ENCODE data around the gene SKAP2. TPM values are rescaled to one million over a fixed set of nuclear protein-coding genes. Genes with fewer than 3 reads are reported as not detected.

The SKAP2 gene
- polyA plus RNA-seq, 1 of the 3 experiments (the other 2 are of a cell fraction): 0.69 TPM

DNA sequence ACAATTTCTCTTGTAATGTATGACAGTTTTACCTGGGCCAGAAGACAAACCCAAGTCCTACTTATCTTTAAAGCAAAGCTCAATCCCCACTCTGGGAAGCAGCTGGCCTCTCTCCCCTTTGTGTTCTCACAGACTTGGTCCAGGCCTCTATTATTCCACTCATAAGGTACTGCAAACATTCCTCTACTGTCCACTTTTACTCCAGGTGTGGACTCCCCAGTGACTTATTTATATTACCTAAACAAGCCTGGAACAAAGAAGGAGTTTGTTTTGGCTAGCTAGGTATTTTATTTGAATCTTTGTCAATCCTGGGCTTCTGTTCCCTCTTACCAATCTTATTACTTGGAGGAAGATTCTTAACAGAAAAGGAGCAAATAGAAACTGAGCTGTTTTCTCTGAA lies 163.5 kb downstream of the SKAP2 start:
- Histone ChIP-seq H2AFZ (ENCODE audit: low read depth) (no peak overlapping the region), H3K9me2 (no peaks in the 10 kb centered on the region), H3K4me1 (ENCODE audit: control insufficient read depth in 1 of 2, insufficient read depth in 2 of 2, low read depth in 1 of 2, low read length in 1 of 2) (peaks cover 6 to 15% of the 10 kb centered on the region in 2 experiments; a peak in 2 of 4 replicates), H4K20me1 (ENCODE audit: insufficient read depth) (no peaks in the 10 kb centered on the region), H3F3A (replicated peaks; ENCODE audit: insufficient read depth) (no peaks in the 10 kb centered on the region), H3K79me2 (ENCODE audit: insufficient read depth) (no peaks in the 10 kb centered on the region), H3K9me3 (no peaks in the 10 kb centered on the region), H3K4me3 (ENCODE audit: low read depth in 2 of 2, low read length in 1 of 2) (no peak overlapping the region), H3K9ac (no peak overlapping the region), H3K27me3 (ENCODE audit: insufficient read depth) (peaks cover 4% of the 10 kb centered on the region; the same call in 1 of the 2 replicates), H3K27ac (ENCODE audit: low read depth in 2 of 2, low read length in 1 of 2) (no peak overlapping the region), H3K4me2 (no peak overlapping the region), H3K36me3 (replicated peaks in 1 of 2; ENCODE audit: control insufficient read depth in 1 of 2, insufficient read depth in 2 of 2, low read length in 1 of 2) (no peaks in the 10 kb centered on the region)
- no peak for DNase-seq
- POLR2A ChIA-PET: no interaction called here
- no peak for TF ChIP-seq USF2 (IDR thresholded peaks at IDR 0.05; ENCODE audit: borderline replicate concordance, low read depth, low read length)
- TF ChIP-seq, protein P1, sequence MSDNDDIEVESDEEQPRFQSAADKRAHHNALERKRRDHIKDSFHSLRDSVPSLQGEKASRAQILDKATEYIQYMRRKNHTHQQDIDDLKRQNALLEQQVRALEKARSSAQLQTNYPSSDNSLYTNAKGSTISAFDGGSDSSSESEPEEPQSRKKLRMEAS (IDR thresholded peaks at IDR 0.05; ENCODE audit: low read depth): no peak
- TF ChIP-seq SMC3 (IDR thresholded peaks at IDR 0.05; ENCODE audit: low read depth, low read length): no peak
- TF ChIP-seq IRF3 (IDR thresholded peaks at IDR 0.05; ENCODE audit: low read depth, low read length): no peak
- no peak for TF ChIP-seq EP300 (IDR thresholded peaks at IDR 0.05; ENCODE audit: borderline replicate concordance in 1 of 2, low read depth in 1 of 2, low read length in 1 of 2)
- TF ChIP-seq NRF1 (IDR thresholded peaks at IDR 0.05; ENCODE audit: low read depth, low read length): no peak
- TF ChIP-seq CHD2 (IDR thresholded peaks at IDR 0.05; ENCODE audit: low read length, partially characterized antibody): no peak
- no peak for TF ChIP-seq RAD21 (IDR thresholded peaks at IDR 0.05; ENCODE audit: low read length)
- TF ChIP-seq POLR2AphosphoS5 (IDR thresholded peaks at IDR 0.05; ENCODE audit: low read depth, low read length): no peak
- CTCF ChIA-PET: interaction anchor here (1.0 to 5.0 kb wide), 11 partner anchors 14 to 1397 kb away, joined by 3 to 38 read pairs (median 4); partner anchors contain the start of gene HOXA5

GRCh38 chr7:26700386-26700785 lies 164.0 kb downstream of the SKAP2 start:
- Histone ChIP-seq H3K79me2 (ENCODE audit: insufficient read depth) (no peaks in the 10 kb centered on the region), H3K27ac (ENCODE audit: low read depth in 2 of 2, low read length in 1 of 2) (no peak overlapping the region), H4K20me1 (ENCODE audit: insufficient read depth) (no peaks in the 10 kb centered on the region), H3K9me2 (no peaks in the 10 kb centered on the region), H3K4me3 (ENCODE audit: low read depth in 2 of 2, low read length in 1 of 2) (no peak overlapping the region), H3F3A (replicated peaks; ENCODE audit: insufficient read depth) (no peaks in the 10 kb centered on the region), H3K9ac (no peak overlapping the region), H3K36me3 (replicated peaks in 1 of 2; ENCODE audit: control insufficient read depth in 1 of 2, insufficient read depth in 2 of 2, low read length in 1 of 2) (no peaks in the 10 kb centered on the region), H3K27me3 (ENCODE audit: insufficient read depth) (peaks cover 4% of the 10 kb centered on the region; the same call in 1 of the 2 replicates), H3K9me3 (no peaks in the 10 kb centered on the region), H3K4me2 (no peak overlapping the region), H2AFZ (ENCODE audit: low read depth) (no peak overlapping the region), H3K4me1 (ENCODE audit: control insufficient read depth in 1 of 2, insufficient read depth in 2 of 2, low read depth in 1 of 2, low read length in 1 of 2) (peaks cover 5 to 10% of the 10 kb centered on the region in 2 experiments; a peak in 2 of 4 replicates)
- POLR2A ChIA-PET: no interaction called here
- no peak for DNase-seq
- 81% methylated on average over 5 of the region's 5 CpGs for WGBS (ENCODE audit: low lambda C conversion rate)
- CTCF ChIA-PET: interaction anchor here (1.0 to 5.0 kb wide), 10 partner anchors 14 to 1397 kb away, joined by 3 to 38 read pairs (median 4); partner anchors contain the start of gene HOXA5
- TF ChIP-seq MEF2A (IDR thresholded peaks at IDR 0.05; ENCODE audit: borderline replicate concordance, low read depth) (no peak), TAF1 (IDR thresholded peaks at IDR 0.05; ENCODE audit: borderline replicate concordance, low read depth, low read length) (no peak), FOXM1 (IDR thresholded peaks at IDR 0.05; ENCODE audit: low read depth) (no peak), RXRA (IDR thresholded peaks at IDR 0.05; ENCODE audit: borderline replicate concordance, low read depth) (no peak), PBX3 (IDR thresholded peaks at IDR 0.05) (no peak), ELF1 (IDR thresholded peaks at IDR 0.05) (no peak), CTCF (IDR thresholded peaks at IDR 0.05) (no peak), RCOR1 (IDR thresholded peaks at IDR 0.05; ENCODE audit: low read length) (no peak), FOXJ3 (CRISPR knock-in tag; IDR thresholded peaks at IDR 0.05) (no peak), FOSL2 (IDR thresholded peaks at IDR 0.05; ENCODE audit: borderline replicate concordance, low read depth) (no peak), YY1 (IDR thresholded peaks at IDR 0.05; ENCODE audit: low read depth) (no peak), REST (IDR thresholded peaks at IDR 0.05; ENCODE audit: low read depth, low read length) (no peak)
